GM18505 (cell line): ENCODE measurements around the gene CYFIP2.

ENCODE experiments used
- ATAC-seq: cut with Tn5 transposase; IDR thresholded peaks from one replicate; pipeline ENCODE4 v1.9.1; 2021; ENCODE audit not compliant: unreplicated experiment
- POLR2A ChIP-seq: IDR thresholded peaks from 4 replicates; pipeline ENCODE4 v1.6.1; 2011; ENCODE audit warnings: borderline replicate concordance; ENCODE audit not compliant: insufficient read depth, insufficient read length; ENCODE audit errors: extremely low read depth

CYFIP2 gene

GRCh38 chr5:157352756-157353340, 86.9 kb downstream of the CYFIP2 start:
- no peak for ATAC-seq
- TF ChIP-seq POLR2A, result no peak

- ATAC-seq, result no peak
These were observed 88.9 kb downstream of the CYFIP2 start for GRCh38 chr5:157354800-157355199.

GRCh38 chr5:157356576-157356975, 90.7 kb downstream of the CYFIP2 start:
- ATAC-seq, result no peak
- no peak for TF ChIP-seq POLR2A

More at GRCh38 chr5:157354800-157355199, 88.9 kb downstream of the CYFIP2 start:
- no peak for TF ChIP-seq POLR2A

- TF ChIP-seq POLR2A, result no peak
- ATAC-seq, result no peak
These were observed 91.9 kb downstream of the CYFIP2 start for GRCh38 chr5:157357823-157358222.

GRCh38 chr5:157358871-157359270, 92.9 kb downstream of the CYFIP2 start:
- TF ChIP-seq POLR2A, result no peak
- no peak for ATAC-seq

GRCh38 chr5:157359356-157360055, 93.6 kb downstream of the CYFIP2 start:
- no peak for TF ChIP-seq POLR2A
- no peak for ATAC-seq

- no peak for ATAC-seq
- TF ChIP-seq POLR2A, result no peak
These were observed 96.1 kb downstream of the CYFIP2 start for GRCh38 chr5:157362012-157362411.

- ATAC-seq, result no peak
- no peak for TF ChIP-seq POLR2A
These were observed 96.6 kb downstream of the CYFIP2 start for GRCh38 chr5:157362502-157362901.

GRCh38 chr5:157362982-157363381, 97.1 kb downstream of the CYFIP2 start:
- ATAC-seq, result no peak

GRCh38 chr5:157365732-157366131, 99.8 kb downstream of the CYFIP2 start:
- no peak for ATAC-seq
- TF ChIP-seq POLR2A, result no peak

More at GRCh38 chr5:157362982-157363381, 97.1 kb downstream of the CYFIP2 start:
- no peak for TF ChIP-seq POLR2A

- ATAC-seq, result no peak
- no peak for TF ChIP-seq POLR2A
These were observed 101.1 kb downstream of the CYFIP2 start for GRCh38 chr5:157366741-157367674.

- TF ChIP-seq POLR2A, result no peak
- ATAC-seq, result no peak
These were observed 103.6 kb downstream of the CYFIP2 start for GRCh38 chr5:157369507-157369906.

- no peak for ATAC-seq
- TF ChIP-seq POLR2A, result no peak
These were observed 105.0 kb downstream of the CYFIP2 start for GRCh38 chr5:157370967-157371366.

- ATAC-seq, result no peak
- no peak for TF ChIP-seq POLR2A
These were observed 105.9 kb downstream of the CYFIP2 start for GRCh38 chr5:157371655-157372471.

GRCh38 chr5:157372472-157372822, 106.5 kb downstream of the CYFIP2 start:
- no peak for ATAC-seq
- no peak for TF ChIP-seq POLR2A
